WERI-Rb-1 (cell line): ENCODE results near the gene CYGB.

Experiments used
- DNase-seq: peaks from one replicate; pipeline ENCODE4 v3.0.0-alpha.2; 2020
- H3K27ac ChIP-seq: fragments of 250-450 bp; sonication (Bioruptor Pico); 2 replicates; pipeline ENCODE4 v1.5.1; 2020; ENCODE audit warnings: mild to moderate bottlenecking, moderate library complexity
- H3K27me3 ChIP-seq: fragments of 250-450 bp; sonication (Bioruptor Pico); 2 replicates; pipeline ENCODE4 v1.5.1; 2021; ENCODE audit warnings: mild to moderate bottlenecking, low read depth, moderate library complexity; ENCODE audit not compliant: insufficient read depth, severe bottlenecking
- H3K36me3 ChIP-seq: fragments of 250-450 bp; sonication (Bioruptor Pico); 2 replicates; pipeline ENCODE4 v1.5.1; 2020; ENCODE audit warnings: mild to moderate bottlenecking, moderate library complexity
- H3K4me3 ChIP-seq: 2 replicates; pipeline ENCODE4 v1.5.1; 2011; ENCODE audit warnings: low read depth, mild to moderate bottlenecking, control low read depth, low read length
- H3K9me3 ChIP-seq: fragments of 250-450 bp; sonication (Bioruptor Pico); 2 replicates; pipeline ENCODE4 v1.5.1; 2021; ENCODE audit warnings: mild to moderate bottlenecking, moderate library complexity; ENCODE audit not compliant: severe bottlenecking
- CTCF ChIP-seq: IDR thresholded peaks from 2 replicates; pipeline ENCODE4 v1.5.1; 2011; ENCODE audit warnings: low read depth, mild to moderate bottlenecking, control low read depth, inconsistent platforms, low read length

CYGB gene

GRCh38 chr17:76547183-76547641 lies 9.7 kb upstream of the CYGB start:
- H3K27me3 ChIP-seq = no peaks in the 10 kb centered on the region
- H3K9me3 ChIP-seq = no peaks in the 10 kb centered on the region
- TF ChIP-seq CTCF = peak; percentile 90
- H3K36me3 ChIP-seq = no peaks in the 10 kb centered on the region; the same call in 1 of the 2 replicates
- peak overlapping the region; percentile 8 for H3K27ac ChIP-seq
- H3K4me3 ChIP-seq = no peak overlapping the region
- DNase-seq = peak; percentile 91

- Histone ChIP-seq H3K27me3 (no peaks in the 10 kb centered on the region), H3K4me3 (no peak overlapping the region), H3K9me3 (no peaks in the 10 kb centered on the region), H3K27ac (peak overlapping the region; percentile 8), H3K36me3 (no peaks in the 10 kb centered on the region; the same call in 1 of the 2 replicates)
- no peak for DNase-seq
- no peak for TF ChIP-seq CTCF
These were observed 9.2 kb upstream of the CYGB start for GRCh38 chr17:76546556-76547182.

GRCh38 chr17:76545918-76546555 lies 8.5 kb upstream of the CYGB start:
- Histone ChIP-seq H3K27ac (peak overlapping the region; percentile 6; the same call in 1 of the 2 replicates), H3K9me3 (no peaks in the 10 kb centered on the region), H3K4me3 (no peak overlapping the region), H3K27me3 (no peaks in the 10 kb centered on the region), H3K36me3 (peaks cover 2% of the 10 kb centered on the region)
- peak; percentile 22; the same call in 1 of the 2 replicates for TF ChIP-seq CTCF
- peak; percentile 81 for DNase-seq

- H3K27ac ChIP-seq = peak overlapping the region; percentile 96
- peak overlapping the region; percentile 7; the same call in 1 of the 2 replicates for H3K4me3 ChIP-seq
- no peaks in the 10 kb centered on the region for H3K27me3 ChIP-seq
- TF ChIP-seq CTCF = no peak
- DNase-seq = no peak
- peaks cover 2% of the 10 kb centered on the region for H3K36me3 ChIP-seq
- H3K9me3 ChIP-seq = no peaks in the 10 kb centered on the region
These were observed 7.2 kb upstream of the CYGB start for GRCh38 chr17:76544546-76545365.

GRCh38 chr17:76543826-76544545 lies 6.5 kb upstream of the CYGB start:
- Histone ChIP-seq H3K36me3 (peaks cover 2% of the 10 kb centered on the region; the same call in 1 of the 2 replicates), H3K27ac (peak overlapping the region; percentile 96), H3K27me3 (no peaks in the 10 kb centered on the region), H3K4me3 (peak overlapping the region; percentile 7), H3K9me3 (no peaks in the 10 kb centered on the region)
- peak; percentile 63 for DNase-seq
- TF ChIP-seq CTCF = no peak
